Kidney capillary endothelial cell (primary cell): ENCODE results near the gene KCND3.

Source experiments
- DNase-seq: peaks from one replicate; pipeline ENCODE4 v3.0.0-alpha.2; 2018; ENCODE audit warnings: low spot score

Gene KCND3

DNA sequence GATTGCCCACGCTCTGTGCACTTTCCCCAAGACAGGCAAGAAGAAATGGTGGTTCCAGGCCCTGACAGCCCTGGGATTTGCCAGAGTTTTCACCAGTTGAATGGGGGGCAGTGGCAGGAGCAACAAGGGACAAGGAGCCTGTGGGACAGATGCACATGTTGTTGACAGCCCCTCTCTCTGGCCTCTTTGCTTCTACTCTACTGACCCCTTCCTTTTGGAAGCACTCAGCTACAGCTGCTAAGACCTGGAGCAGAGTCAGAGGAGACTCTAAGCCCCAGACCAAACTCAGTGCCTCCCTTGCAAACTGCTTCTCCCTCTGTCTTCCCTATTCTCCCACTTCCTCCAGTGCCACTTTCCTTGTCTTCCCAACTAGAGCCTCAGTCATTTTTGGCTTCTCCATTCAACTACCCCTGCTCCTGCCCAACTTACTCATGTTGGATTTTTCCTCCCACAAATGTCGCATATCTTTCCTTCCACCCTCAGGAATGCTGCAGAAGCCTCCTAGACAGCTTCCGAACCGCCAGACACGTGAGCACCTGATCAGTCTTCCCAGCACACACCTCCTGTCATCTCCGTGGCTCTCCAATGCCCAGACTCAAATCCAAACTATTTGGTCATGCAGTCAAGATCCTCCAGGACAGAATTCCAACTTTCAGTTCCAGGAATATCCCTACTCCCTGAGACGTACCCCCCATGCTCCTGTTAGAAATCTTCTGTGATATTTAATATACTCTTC lies 259.4 kb downstream of the KCND3 start:
- no peak for DNase-seq

DNA sequence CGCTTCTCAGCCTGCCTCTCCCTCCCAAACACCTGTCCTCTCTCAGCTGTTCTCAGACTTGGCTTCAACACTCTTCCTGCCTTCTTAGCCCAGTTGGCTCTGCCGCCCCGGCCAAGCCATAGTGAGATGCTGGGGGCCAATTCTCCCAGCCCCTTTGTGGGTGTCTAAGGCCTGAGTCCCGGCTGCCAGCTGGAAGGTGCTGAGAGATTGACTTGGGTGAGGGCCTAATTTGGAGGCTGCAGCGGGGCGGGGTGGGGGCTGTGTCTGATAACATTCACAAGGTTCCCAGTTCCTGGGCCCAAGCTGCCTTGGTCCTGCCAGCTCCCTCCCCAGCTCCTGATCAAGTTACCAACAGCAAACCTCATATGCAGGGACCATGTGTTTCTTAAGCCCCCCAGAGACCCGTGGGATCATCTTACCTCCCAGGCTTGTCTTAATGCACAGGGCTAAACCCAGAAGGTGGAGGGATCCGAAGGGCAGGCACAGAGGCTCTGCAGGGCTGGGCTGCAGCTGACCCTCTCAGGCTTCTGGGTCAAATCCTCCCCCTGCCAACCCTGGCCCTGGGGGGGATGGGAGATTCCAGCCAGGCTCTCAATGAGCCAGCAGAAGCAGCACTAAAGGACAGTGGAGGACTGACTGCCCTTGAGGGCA lies 260.1 kb downstream of the KCND3 start:
- no peak for DNase-seq

DNA sequence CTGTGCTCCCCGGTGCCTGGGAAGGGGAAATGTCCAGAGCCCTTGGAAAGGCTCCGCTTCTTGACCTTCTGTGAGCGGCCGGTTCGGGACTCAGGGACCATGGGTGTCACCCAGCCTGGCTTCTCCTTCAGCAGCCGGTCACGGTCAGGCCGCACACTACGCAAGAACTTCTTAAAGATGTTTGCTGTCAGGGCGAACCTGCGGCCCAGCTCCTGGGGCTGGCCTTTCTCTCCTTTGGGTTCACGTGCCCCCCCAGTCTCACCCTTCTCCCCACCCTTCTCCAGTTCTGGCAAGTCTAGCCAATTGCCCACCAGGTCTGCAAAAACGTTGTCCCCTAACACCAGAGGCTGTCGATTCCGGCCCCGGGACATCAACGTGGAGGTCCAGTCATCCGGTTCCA lies 262.4 kb downstream of the KCND3 start:
- no peak for DNase-seq

DNA sequence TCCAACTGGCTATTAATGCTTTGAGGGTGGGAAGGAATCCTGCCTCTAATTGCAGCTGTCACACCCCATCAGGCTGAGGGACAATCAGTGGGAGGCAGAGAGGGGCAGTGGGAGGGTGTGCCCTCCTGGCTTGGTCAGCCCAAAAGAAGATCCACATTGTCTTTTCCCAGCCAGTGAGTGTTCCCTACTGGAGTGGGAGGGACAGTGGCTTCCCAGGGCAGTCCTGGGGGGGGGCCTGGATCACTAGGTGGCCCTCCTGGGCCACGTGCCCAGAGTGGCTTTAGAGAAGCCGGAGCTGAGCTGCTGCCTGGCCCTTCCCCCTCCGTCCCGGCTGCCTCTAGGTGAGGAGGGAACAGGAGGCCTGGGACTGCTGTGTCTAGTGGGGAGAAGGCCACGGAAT lies 264.3 kb downstream of the KCND3 start:
- DNase-seq: no peak

DNA sequence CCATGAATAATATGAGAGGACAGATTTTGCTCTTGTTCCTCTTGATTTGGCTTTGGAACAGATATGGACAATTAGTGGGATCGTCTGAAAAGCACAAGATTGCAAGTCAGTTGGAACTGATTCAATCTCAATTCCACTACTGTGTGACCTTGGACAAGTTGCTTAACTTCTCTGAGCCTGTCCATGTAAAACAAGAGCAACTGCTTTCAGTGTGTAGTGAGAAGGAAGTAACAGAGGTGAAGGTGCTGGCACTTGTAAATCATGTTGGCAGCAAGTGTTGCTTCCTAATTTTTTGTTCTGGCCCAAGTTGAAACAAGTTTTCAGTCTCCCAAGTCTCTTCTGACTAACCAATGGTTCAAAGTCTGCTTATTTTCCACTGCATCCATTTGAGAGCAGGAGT lies 265.6 kb downstream of the KCND3 start:
- no peak for DNase-seq

DNA sequence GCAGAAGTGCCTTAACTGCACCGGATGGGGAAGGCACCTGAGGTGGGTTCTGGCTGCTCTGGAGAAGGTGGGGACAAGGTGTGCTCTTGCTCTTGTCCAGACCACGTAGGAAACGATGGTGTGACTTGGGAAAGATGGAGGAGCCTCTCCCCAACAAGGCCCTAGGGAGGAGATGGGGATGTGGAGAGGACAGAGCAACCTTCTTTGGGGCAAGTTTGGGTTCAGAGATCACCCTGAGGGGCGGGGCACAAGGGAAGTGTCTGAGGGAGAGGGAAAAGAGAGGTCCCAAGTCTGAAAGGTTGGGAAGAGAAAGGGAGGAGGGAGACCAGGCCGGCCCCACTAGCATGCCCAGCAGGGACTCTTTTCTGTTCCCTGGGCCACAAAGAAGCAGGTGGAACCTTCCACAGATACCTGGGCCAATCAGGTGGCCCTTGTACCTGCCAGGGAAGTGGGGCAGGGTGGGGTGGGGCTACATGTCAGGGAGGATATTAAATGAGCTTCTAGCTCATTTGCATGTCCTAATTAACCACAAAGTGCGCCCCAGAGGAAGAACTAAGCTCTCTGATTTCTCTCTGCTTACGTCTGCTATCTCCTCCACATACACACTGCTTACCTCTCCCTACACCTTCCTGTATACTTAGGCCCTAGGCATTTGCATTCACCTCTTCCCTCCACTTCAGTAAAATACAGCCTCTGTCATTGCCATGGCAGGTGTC lies 266.2 kb downstream of the KCND3 start:
- no peak for DNase-seq

DNA sequence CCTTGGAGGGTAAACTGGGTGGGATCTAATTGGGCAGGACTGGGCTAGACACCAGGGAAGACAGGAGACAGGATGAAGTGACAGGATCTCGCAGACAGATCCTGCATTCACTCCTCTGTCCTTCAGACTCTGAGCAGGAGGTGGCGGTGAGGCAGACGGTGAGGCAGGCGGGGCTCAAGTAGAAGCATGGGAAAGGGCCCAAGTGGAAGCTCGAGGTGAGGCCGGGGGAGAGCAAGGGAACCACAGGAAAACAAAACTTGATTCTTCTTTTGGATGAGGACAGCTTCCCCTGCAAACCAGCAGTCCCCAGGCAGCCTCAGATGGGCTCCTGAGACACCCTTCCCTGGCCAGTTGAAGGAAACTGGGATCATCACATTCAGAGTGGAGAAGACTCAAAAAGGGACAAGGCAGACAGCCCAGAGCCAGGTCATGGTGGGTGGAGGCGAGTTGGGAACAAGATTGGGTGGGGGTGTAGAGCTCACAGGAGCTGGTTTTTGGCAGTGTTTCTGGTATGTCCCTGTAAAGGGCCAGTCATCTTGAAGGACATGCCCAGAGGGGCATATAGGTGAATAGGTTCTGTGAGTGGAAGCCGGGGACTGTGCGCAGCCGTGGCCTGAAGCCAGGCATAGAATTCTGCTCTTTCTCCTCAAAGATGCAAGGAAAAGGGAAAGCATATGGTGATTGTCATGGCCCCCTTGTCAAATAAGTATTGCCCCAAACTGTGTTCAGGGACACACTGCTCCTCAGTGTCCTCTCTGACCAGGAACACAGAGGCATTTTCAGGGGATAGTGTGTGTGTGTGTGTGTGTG lies 268.3 kb downstream of the KCND3 start:
- DNase-seq: no peak
